Measurements from ENCODE around the gene CDH26.

DNA sequence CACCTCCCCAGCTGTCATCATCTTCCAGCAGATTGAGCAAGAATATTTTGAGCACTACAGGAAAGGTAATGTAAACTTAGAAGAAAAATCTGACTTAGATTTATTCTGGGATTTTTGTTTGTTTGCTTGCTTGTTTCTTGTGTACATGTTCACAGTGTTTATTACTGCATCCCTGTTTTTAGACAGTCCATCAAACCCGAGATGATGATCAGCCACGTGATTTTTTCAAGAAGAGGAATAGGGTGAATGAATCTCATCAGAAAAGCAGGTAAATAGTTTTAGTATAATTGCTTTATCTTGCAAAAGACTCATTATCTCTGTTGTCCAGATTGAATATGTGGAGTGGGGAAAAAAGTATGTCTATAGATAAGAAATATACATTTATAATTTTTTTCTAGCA, 16.0 kb upstream of the CDH26 start:
- TF ChIP-seq, protein P1, sequence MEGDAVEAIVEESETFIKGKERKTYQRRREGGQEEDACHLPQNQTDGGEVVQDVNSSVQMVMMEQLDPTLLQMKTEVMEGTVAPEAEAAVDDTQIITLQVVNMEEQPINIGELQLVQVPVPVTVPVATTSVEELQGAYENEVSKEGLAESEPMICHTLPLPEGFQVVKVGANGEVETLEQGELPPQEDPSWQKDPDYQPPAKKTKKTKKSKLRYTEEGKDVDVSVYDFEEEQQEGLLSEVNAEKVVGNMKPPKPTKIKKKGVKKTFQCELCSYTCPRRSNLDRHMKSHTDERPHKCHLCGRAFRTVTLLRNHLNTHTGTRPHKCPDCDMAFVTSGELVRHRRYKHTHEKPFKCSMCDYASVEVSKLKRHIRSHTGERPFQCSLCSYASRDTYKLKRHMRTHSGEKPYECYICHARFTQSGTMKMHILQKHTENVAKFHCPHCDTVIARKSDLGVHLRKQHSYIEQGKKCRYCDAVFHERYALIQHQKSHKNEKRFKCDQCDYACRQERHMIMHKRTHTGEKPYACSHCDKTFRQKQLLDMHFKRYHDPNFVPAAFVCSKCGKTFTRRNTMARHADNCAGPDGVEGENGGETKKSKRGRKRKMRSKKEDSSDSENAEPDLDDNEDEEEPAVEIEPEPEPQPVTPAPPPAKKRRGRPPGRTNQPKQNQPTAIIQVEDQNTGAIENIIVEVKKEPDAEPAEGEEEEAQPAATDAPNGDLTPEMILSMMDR (IDR thresholded peaks at IDR 0.05): no peak
- no peak for TF ChIP-seq POLR2A (IDR thresholded peaks at IDR 0.05)
